ENCODE data around the gene RFC3.

Gene RFC3

GRCh38 chr13:33855371-33855895 lies 37.5 kb downstream of the RFC3 start:
- Histone ChIP-seq H3K4me3 (ENCODE audit: low read length) (no peak overlapping the region), H3K9ac (ENCODE audit: low read length) (no peak overlapping the region), H3K36me3 (ENCODE audit: control insufficient read depth, insufficient read depth, low read length) (no peaks in the 10 kb centered on the region), H3K27me3 (ENCODE audit: control insufficient read depth, insufficient read depth, low read length) (no peaks in the 10 kb centered on the region), H3K9me3 (ENCODE audit: control insufficient read depth, low read length) (no peaks in the 10 kb centered on the region), H3K4me1 (ENCODE audit: control insufficient read depth, insufficient read depth, low read length) (no peaks in the 10 kb centered on the region)

DNA sequence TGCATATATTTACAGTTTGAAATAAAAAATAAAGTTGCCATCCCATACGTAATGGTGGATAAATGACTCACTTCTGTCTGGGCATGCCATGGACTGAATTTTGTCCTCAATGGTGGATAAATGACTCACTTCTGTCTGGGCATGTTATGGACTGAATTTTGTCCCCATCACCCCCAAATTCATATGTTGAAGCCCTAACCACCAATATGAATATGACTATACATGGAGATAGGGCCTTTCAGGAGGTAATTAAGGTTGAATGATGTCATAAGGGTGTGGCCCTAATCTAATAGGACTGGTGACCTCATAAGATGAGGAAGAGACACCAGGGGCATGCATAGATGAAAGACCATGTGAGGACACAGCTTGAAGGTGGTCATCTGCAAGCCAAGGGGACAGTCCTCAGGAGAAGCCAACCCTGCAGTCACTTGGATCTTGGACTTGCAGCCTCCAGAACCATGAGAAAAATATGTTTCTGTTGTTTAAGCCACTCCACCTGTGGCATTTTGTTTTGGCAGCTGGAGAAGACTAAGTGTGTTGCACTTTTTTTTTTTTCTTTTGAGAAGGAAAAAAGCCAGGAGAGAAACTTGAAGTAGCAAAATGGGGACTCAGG lies 41.8 kb downstream of the RFC3 start:
- H3K4me3 ChIP-seq (ENCODE audit: low read length) = no peak overlapping the region

GRCh38 chr13:33860526-33860925 lies 42.6 kb downstream of the RFC3 start:
- Histone ChIP-seq H3K27me3 (ENCODE audit: control insufficient read depth, insufficient read depth, low read length) (no peaks in the 10 kb centered on the region), H3K9ac (ENCODE audit: low read length) (no peak overlapping the region), H3K4me1 (ENCODE audit: control insufficient read depth, insufficient read depth, low read length) (no peaks in the 10 kb centered on the region), H3K9me3 (ENCODE audit: control insufficient read depth, low read length) (no peaks in the 10 kb centered on the region), H3K36me3 (ENCODE audit: control insufficient read depth, insufficient read depth, low read length) (no peaks in the 10 kb centered on the region), H3K4me3 (ENCODE audit: low read length) (no peak overlapping the region)

More for the DNA sequence above, 41.8 kb downstream of the RFC3 start:
- H3K9ac ChIP-seq (ENCODE audit: low read length) = no peak overlapping the region
- no peaks in the 10 kb centered on the region for H3K9me3 ChIP-seq (ENCODE audit: control insufficient read depth, low read length)
- H3K36me3 ChIP-seq (ENCODE audit: control insufficient read depth, insufficient read depth, low read length) = no peaks in the 10 kb centered on the region
- H3K4me1 ChIP-seq (ENCODE audit: control insufficient read depth, insufficient read depth, low read length) = no peaks in the 10 kb centered on the region
- H3K27me3 ChIP-seq (ENCODE audit: control insufficient read depth, insufficient read depth, low read length) = no peaks in the 10 kb centered on the region

DNA sequence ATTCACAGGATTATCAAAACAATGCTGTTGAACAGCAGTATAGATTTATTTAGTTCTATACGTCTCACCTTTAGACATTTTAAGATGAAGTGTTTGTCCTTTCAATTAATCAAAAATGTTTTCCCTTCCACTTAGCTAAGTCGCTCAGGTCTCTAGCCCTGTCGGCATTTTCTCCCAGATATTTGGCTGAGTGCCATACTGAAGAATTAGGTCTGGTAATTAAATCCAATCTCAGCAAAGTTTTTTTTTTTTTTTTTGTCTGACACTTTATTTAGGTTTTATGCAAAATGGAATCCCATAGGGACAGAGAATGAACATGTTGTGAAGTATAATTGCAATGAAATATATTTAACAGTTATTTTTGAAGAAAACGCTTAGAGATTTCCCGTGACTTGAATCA lies 44.1 kb downstream of the RFC3 start:
- H3K36me3 ChIP-seq (ENCODE audit: control insufficient read depth, insufficient read depth, low read length) = no peaks in the 10 kb centered on the region
- H3K4me1 ChIP-seq (ENCODE audit: control insufficient read depth, insufficient read depth, low read length) = no peaks in the 10 kb centered on the region
- no peak overlapping the region for H3K4me3 ChIP-seq (ENCODE audit: low read length)
- H3K9me3 ChIP-seq (ENCODE audit: control insufficient read depth, low read length) = no peaks in the 10 kb centered on the region
- no peak overlapping the region for H3K9ac ChIP-seq (ENCODE audit: low read length)
- H3K27me3 ChIP-seq (ENCODE audit: control insufficient read depth, insufficient read depth, low read length) = no peaks in the 10 kb centered on the region

DNA sequence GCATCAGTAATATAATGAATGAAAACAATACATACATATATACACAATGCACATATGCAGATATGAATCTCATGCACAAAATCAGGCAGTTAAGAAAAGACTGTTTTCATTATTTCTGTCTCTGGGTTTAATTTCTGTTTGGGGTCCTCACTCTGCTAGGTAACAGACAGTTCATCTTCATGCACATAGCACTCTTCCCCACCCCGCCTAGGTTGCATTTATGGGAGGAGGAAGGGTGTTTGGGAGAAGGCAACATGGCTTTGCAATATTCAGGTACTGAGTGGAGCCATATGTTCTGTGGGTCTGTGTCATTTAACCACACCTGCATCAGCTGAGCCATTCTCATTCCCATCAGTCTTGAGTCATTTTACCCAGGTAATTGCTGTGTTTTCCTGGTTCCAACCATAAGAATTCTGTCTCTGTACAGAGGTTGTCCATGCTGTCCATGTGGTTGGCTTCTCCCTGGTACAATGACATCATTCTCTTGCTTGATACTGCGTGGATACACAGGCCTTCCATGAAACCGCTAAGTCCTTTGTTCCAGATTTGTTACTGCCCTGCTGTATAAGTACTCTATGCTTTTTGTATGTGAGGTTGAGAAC lies 45.3 kb downstream of the RFC3 start:
- no peaks in the 10 kb centered on the region for H3K36me3 ChIP-seq (ENCODE audit: control insufficient read depth, insufficient read depth, low read length)
- H3K4me1 ChIP-seq (ENCODE audit: control insufficient read depth, insufficient read depth, low read length) = no peaks in the 10 kb centered on the region
- H3K9me3 ChIP-seq (ENCODE audit: control insufficient read depth, low read length) = no peaks in the 10 kb centered on the region
- no peaks in the 10 kb centered on the region for H3K27me3 ChIP-seq (ENCODE audit: control insufficient read depth, insufficient read depth, low read length)
- no peak overlapping the region for H3K9ac ChIP-seq (ENCODE audit: low read length)
- no peak overlapping the region for H3K4me3 ChIP-seq (ENCODE audit: low read length)

DNA sequence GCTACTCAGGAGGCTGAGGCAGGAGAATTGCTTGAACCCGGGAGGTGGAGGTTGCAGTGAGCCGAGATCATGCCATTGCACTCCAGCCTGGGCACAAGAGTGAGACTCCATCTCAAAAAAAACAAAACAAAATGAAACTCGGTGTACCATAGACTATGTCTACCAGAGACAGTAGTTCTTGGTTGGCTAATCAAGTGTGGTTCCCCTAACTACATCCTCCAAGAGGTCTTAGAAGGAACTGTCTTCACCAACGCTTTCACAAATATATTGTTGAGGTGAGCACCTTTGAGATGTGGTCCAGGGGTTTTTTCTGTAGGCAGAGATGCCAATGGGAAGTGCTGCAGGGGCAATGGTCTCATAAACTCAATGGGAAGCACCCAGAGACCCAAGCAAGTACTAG lies 48.0 kb downstream of the RFC3 start:
- Histone ChIP-seq H3K9me3 (ENCODE audit: control insufficient read depth, low read length) (no peaks in the 10 kb centered on the region), H3K36me3 (ENCODE audit: control insufficient read depth, insufficient read depth, low read length) (no peaks in the 10 kb centered on the region), H3K4me3 (ENCODE audit: low read length) (no peak overlapping the region), H3K9ac (ENCODE audit: low read length) (no peak overlapping the region), H3K4me1 (ENCODE audit: control insufficient read depth, insufficient read depth, low read length) (no peaks in the 10 kb centered on the region), H3K27me3 (ENCODE audit: control insufficient read depth, insufficient read depth, low read length) (no peaks in the 10 kb centered on the region)

DNA sequence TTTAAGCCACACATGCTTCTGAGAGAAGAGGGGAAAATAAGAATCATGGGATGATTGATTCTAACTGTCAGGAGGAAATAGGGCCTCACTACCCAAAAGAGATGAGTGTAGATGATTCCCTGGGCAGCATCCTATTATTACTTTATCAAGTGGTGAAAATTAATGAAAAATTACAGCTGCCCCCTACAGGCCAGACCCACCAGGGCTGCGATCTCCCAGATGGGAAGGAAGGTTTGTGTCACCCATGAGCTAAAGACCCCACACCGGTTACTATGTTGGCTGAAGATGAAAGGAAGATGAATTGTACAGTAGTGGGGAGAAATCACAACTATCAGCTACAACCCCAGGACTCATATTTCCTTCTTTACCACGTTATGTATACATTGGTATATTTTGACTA lies 49.5 kb downstream of the RFC3 start:
- H3K4me3 ChIP-seq (ENCODE audit: low read length) = no peak overlapping the region
- H3K4me1 ChIP-seq (ENCODE audit: control insufficient read depth, insufficient read depth, low read length) = peaks cover 7% of the 10 kb centered on the region
- H3K27me3 ChIP-seq (ENCODE audit: control insufficient read depth, insufficient read depth, low read length) = no peaks in the 10 kb centered on the region
- H3K9me3 ChIP-seq (ENCODE audit: control insufficient read depth, low read length) = no peaks in the 10 kb centered on the region
- H3K36me3 ChIP-seq (ENCODE audit: control insufficient read depth, insufficient read depth, low read length) = no peaks in the 10 kb centered on the region
- no peak overlapping the region for H3K9ac ChIP-seq (ENCODE audit: low read length)

GRCh38 chr13:33868343-33868994 lies 50.5 kb downstream of the RFC3 start:
- Histone ChIP-seq H3K9ac (ENCODE audit: low read length) (no peak overlapping the region), H3K27me3 (ENCODE audit: control insufficient read depth, insufficient read depth, low read length) (no peaks in the 10 kb centered on the region), H3K4me1 (ENCODE audit: control insufficient read depth, insufficient read depth, low read length) (peaks cover 7% of the 10 kb centered on the region), H3K9me3 (ENCODE audit: control insufficient read depth, low read length) (no peaks in the 10 kb centered on the region), H3K4me3 (ENCODE audit: low read length) (no peak overlapping the region), H3K36me3 (ENCODE audit: control insufficient read depth, insufficient read depth, low read length) (no peaks in the 10 kb centered on the region)

DNA sequence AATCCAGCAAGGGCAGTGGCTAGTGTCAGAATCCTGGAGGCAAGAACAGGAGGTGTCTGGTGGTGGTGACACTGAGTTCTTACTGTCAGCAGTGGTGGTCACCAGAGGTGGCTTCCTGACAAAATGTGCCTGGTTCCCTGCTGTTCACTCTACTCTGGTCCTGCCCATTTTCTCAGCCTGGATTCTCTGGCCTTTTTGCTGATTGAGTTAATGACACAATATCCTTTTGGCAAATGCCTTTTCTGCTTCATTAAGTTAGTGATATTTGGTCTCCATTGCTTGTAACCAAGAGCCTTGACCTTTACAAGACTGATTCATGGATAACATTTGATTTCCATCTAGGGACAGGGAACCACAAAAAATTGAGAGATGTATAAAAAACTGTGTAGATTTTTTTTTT lies 51.1 kb downstream of the RFC3 start:
- Histone ChIP-seq H3K36me3 (ENCODE audit: control insufficient read depth, insufficient read depth, low read length) (no peaks in the 10 kb centered on the region), H3K9ac (ENCODE audit: low read length) (no peak overlapping the region), H3K4me3 (ENCODE audit: low read length) (no peak overlapping the region), H3K9me3 (ENCODE audit: control insufficient read depth, low read length) (no peaks in the 10 kb centered on the region), H3K27me3 (ENCODE audit: control insufficient read depth, insufficient read depth, low read length) (no peaks in the 10 kb centered on the region), H3K4me1 (ENCODE audit: control insufficient read depth, insufficient read depth, low read length) (peaks cover 7% of the 10 kb centered on the region)

DNA sequence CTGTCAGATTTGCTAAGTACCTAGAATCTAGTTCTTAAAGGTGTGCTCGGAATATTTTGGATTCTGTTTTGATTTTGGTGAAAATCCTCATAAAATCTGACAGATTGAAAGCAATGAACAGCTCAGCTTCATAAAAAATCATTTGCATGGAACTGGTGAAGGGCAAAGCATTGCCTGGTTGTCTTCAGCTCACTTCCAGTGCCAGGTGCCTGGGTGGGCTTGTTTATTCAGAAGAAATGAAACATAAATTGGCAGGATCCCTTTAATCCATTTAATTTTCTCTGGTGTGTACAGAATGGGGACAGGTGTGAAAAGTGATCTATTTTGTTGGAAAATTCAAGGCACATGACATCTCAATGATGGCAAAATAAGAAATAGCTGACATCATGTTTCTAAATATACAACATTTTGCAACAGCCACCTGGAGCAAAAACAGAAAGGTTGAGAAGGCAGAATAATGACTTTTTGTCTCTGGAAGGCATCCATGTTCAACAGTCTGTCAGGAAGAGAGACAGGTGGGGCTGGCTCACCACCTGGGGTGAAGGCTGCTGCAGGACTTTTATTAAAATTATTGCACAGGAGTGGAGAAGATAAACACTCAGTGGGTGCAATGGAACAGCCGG lies 52.2 kb downstream of the RFC3 start:
- Histone ChIP-seq H3K27me3 (ENCODE audit: control insufficient read depth, insufficient read depth, low read length) (no peaks in the 10 kb centered on the region), H3K4me3 (ENCODE audit: low read length) (no peak overlapping the region), H3K4me1 (ENCODE audit: control insufficient read depth, insufficient read depth, low read length) (peaks cover 7% of the 10 kb centered on the region), H3K9ac (ENCODE audit: low read length) (no peak overlapping the region), H3K36me3 (ENCODE audit: control insufficient read depth, insufficient read depth, low read length) (no peaks in the 10 kb centered on the region), H3K9me3 (ENCODE audit: control insufficient read depth, low read length) (no peaks in the 10 kb centered on the region)

GRCh38 chr13:33871207-33872004 lies 53.5 kb downstream of the RFC3 start:
- Histone ChIP-seq H3K9ac (ENCODE audit: low read length) (no peak overlapping the region), H3K4me1 (ENCODE audit: control insufficient read depth, insufficient read depth, low read length) (peaks cover 7% of the 10 kb centered on the region), H3K4me3 (ENCODE audit: low read length) (no peak overlapping the region), H3K36me3 (ENCODE audit: control insufficient read depth, insufficient read depth, low read length) (no peaks in the 10 kb centered on the region), H3K9me3 (ENCODE audit: control insufficient read depth, low read length) (no peaks in the 10 kb centered on the region), H3K27me3 (ENCODE audit: control insufficient read depth, insufficient read depth, low read length) (no peaks in the 10 kb centered on the region)
